ENCODE measurements around the gene SPEM3.

GRCh38 chr17:7442142-7442541 is 13.5 kb downstream of the SPEM3 start:
- TF ChIP-seq, protein P1, sequence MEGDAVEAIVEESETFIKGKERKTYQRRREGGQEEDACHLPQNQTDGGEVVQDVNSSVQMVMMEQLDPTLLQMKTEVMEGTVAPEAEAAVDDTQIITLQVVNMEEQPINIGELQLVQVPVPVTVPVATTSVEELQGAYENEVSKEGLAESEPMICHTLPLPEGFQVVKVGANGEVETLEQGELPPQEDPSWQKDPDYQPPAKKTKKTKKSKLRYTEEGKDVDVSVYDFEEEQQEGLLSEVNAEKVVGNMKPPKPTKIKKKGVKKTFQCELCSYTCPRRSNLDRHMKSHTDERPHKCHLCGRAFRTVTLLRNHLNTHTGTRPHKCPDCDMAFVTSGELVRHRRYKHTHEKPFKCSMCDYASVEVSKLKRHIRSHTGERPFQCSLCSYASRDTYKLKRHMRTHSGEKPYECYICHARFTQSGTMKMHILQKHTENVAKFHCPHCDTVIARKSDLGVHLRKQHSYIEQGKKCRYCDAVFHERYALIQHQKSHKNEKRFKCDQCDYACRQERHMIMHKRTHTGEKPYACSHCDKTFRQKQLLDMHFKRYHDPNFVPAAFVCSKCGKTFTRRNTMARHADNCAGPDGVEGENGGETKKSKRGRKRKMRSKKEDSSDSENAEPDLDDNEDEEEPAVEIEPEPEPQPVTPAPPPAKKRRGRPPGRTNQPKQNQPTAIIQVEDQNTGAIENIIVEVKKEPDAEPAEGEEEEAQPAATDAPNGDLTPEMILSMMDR (IDR thresholded peaks at IDR 0.05), result no peak
- TF ChIP-seq POLR2A (IDR thresholded peaks at IDR 0.05), result no peak
